DND-41 (cell line): ENCODE results near the gene LMNTD2.

ENCODE experiments used
- ATAC-seq: fragments of 200-7000 bp; cut with Tn5 transposase; 3 replicates; pipeline ENCODE4 v1.9.1; 2021; ENCODE audit warnings: low read depth; ENCODE audit not compliant: insufficient read depth
- DNase-seq: peaks from one replicate; pipeline ENCODE4 v3.0.0-alpha.2; 2020
- H2AFZ ChIP-seq: 2 replicates; pipeline ENCODE4 v1.6.0; 2012; ENCODE audit warnings: low read depth, low read length
- H3K27ac ChIP-seq: 2 replicates; pipeline ENCODE4 v1.5.1; 2012; ENCODE audit warnings: low read length, inconsistent platforms
- H3K27me3 ChIP-seq: fragments of 200-600 bp; sonication (generic); 2 replicates; pipeline ENCODE4 v1.6.0; 2012; ENCODE audit warnings: low read length, mild to moderate bottlenecking, inconsistent platforms; ENCODE audit not compliant: insufficient read depth, poor library complexity
- H3K36me3 ChIP-seq: 2 replicates; pipeline ENCODE4 v1.5.1; 2012; ENCODE audit warnings: low read length, inconsistent platforms; ENCODE audit not compliant: insufficient read depth
- H3K4me1 ChIP-seq: 2 replicates; pipeline ENCODE4 v1.5.1; 2012; ENCODE audit warnings: mild to moderate bottlenecking, low read length; ENCODE audit not compliant: insufficient read depth
- H3K4me2 ChIP-seq: 2 replicates; pipeline ENCODE4 v1.6.0; 2012; ENCODE audit warnings: mild to moderate bottlenecking, moderate library complexity, low read length, inconsistent platforms; ENCODE audit not compliant: insufficient read depth
- H3K4me3 ChIP-seq, 2 experiments: fragments of 200-600 bp in 1 of 2; shearing (Covaris generic) in 1 of 2; 2 replicates each; pipeline ENCODE4 v1.5.1; 2012 to 2016; ENCODE audit warnings: inconsistent platforms in 2 of 2, low read length in 2 of 2, mild to moderate bottlenecking in 2 of 2, low read depth in 1 of 2, moderate library complexity in 1 of 2
- H3K79me2 ChIP-seq: 2 replicates; pipeline ENCODE4 v1.6.0; 2012; ENCODE audit warnings: low read length, inconsistent platforms; ENCODE audit not compliant: insufficient read depth
- H3K9ac ChIP-seq: 2 replicates; pipeline ENCODE4 v1.6.0; 2012; ENCODE audit warnings: low read depth, mild to moderate bottlenecking, inconsistent platforms, low read length, moderate library complexity
- H3K9me3 ChIP-seq: 2 replicates; pipeline ENCODE4 v1.5.1; 2012; ENCODE audit warnings: low read length, moderate library complexity, mild to moderate bottlenecking, inconsistent platforms; ENCODE audit not compliant: insufficient read depth, severe bottlenecking
- H4K20me1 ChIP-seq: 2 replicates; pipeline ENCODE4 v1.6.0; 2012; ENCODE audit warnings: low read length; ENCODE audit not compliant: insufficient read depth
- CTCF ChIP-seq: IDR thresholded peaks from 2 replicates; pipeline ENCODE4 v1.5.1; 2012; ENCODE audit warnings: borderline replicate concordance, low read length, moderate library complexity, mild to moderate bottlenecking; ENCODE audit not compliant: poor library complexity, severe bottlenecking; ENCODE audit errors: extremely low read depth
- EZH2 ChIP-seq: IDR thresholded peaks from 3 replicates; pipeline ENCODE4 v1.6.1; 2012; ENCODE audit warnings: borderline replicate concordance, low read depth, mild to moderate bottlenecking, moderate library complexity, low read length, inconsistent platforms; ENCODE audit not compliant: severe bottlenecking

The LMNTD2 gene

GRCh38 chr11:560305-561147 is at the start of gene LMNTD2, which contains the start of gene RASSF7:
LMNTD2 (minus strand) TSS chr11:560738; CDS start chr11:560716, 22 bp downstream.
RASSF7 (plus strand) TSS chr11:560970; CDS start chr11:561769, 799 bp downstream.
- no peaks in the 10 kb centered on the region for H3K9me3 ChIP-seq
- H3K27ac ChIP-seq = peak within 1 kb of the TSS; percentile 76
- H4K20me1 ChIP-seq = peaks cover 29% of the 10 kb centered on the region
- DNase-seq (peak; percentile 95), ATAC-seq (peak; percentile 92)
- H2AFZ ChIP-seq = peak within 1 kb of the TSS; percentile 83
- H3K4me3 ChIP-seq = peak within 1 kb of the TSS; percentile 86 to 95
- TF ChIP-seq EZH2 (no peak), CTCF (no peak)
- no peaks in the 10 kb centered on the region for H3K27me3 ChIP-seq
- H3K36me3 ChIP-seq = peaks cover 19% of the 10 kb centered on the region
- H3K9ac ChIP-seq = peak within 1 kb of the TSS; percentile 82
- peak within 1 kb of the TSS; percentile 98 for H3K4me2 ChIP-seq
- H3K79me2 ChIP-seq = peaks cover 8% of the 10 kb centered on the region
- H3K4me1 ChIP-seq = peaks cover 31% of the 10 kb centered on the region

GRCh38 chr11:609341-609811 is 48.8 kb upstream of the LMNTD2 start:
- ATAC-seq = no peak
- peaks cover 95% of the 10 kb centered on the region for H3K36me3 ChIP-seq
- DNase-seq = no peak
- no peak for TF ChIP-seq EZH2
- no peak for TF ChIP-seq CTCF
- H3K9ac ChIP-seq = no peak overlapping the region
- peaks cover 14% of the 10 kb centered on the region for H3K4me1 ChIP-seq
- H3K4me3 ChIP-seq = no peak overlapping the region
- no peaks in the 10 kb centered on the region for H3K9me3 ChIP-seq
- H3K4me2 ChIP-seq = no peak overlapping the region
- peaks cover 74% of the 10 kb centered on the region for H4K20me1 ChIP-seq
- H2AFZ ChIP-seq = no peak overlapping the region
- H3K27ac ChIP-seq = no peak overlapping the region
- H3K27me3 ChIP-seq = no peaks in the 10 kb centered on the region
- H3K79me2 ChIP-seq = peaks cover 3% of the 10 kb centered on the region; the same call in 1 of the 2 replicates

GRCh38 chr11:608791-609251 is 48.3 kb upstream of the LMNTD2 start:
- no peak overlapping the region for H3K4me3 ChIP-seq
- H3K4me1 ChIP-seq = peaks cover 8% of the 10 kb centered on the region
- TF ChIP-seq EZH2 = no peak
- TF ChIP-seq CTCF = no peak
- H3K27me3 ChIP-seq = no peaks in the 10 kb centered on the region
- H3K9ac ChIP-seq = no peak overlapping the region
- DNase-seq = no peak
- peaks cover 6% of the 10 kb centered on the region for H3K79me2 ChIP-seq
- H3K9me3 ChIP-seq = no peaks in the 10 kb centered on the region
- no peak for ATAC-seq
- H3K27ac ChIP-seq = no peak overlapping the region
- no peak overlapping the region for H2AFZ ChIP-seq
- peaks cover 71% of the 10 kb centered on the region for H4K20me1 ChIP-seq
- H3K36me3 ChIP-seq = peaks cover 96% of the 10 kb centered on the region
- H3K4me2 ChIP-seq = no peak overlapping the region
